GM15510 (cell line): ENCODE results near the gene TMEM53.
A peak's percentile ranks its signal among the peaks of the same experiment; 100 is the strongest.

ENCODE experiments used
- POLR2A ChIP-seq: IDR thresholded peaks from 3 replicates; pipeline ENCODE4 v1.6.1; 2011; ENCODE audit warnings: borderline replicate concordance; ENCODE audit not compliant: insufficient read length; ENCODE audit errors: extremely low read depth

The TMEM53 gene

GRCh38 chr1:44674113-44675000 is at the start of gene TMEM53, which contains the start of gene ARMH1:
TMEM53 (minus strand) TSS chr1:44674481; CDS start chr1:44674391, 90 bp downstream.
ARMH1 (plus strand) TSS chr1:44674714; CDS start chr1:44689698, 14,984 bp downstream.
- TF ChIP-seq POLR2A: peak; percentile 76

GRCh38 chr1:44723496-44724295 is 49.4 kb upstream of the TMEM53 start:
- TF ChIP-seq POLR2A: no peak

DNA sequence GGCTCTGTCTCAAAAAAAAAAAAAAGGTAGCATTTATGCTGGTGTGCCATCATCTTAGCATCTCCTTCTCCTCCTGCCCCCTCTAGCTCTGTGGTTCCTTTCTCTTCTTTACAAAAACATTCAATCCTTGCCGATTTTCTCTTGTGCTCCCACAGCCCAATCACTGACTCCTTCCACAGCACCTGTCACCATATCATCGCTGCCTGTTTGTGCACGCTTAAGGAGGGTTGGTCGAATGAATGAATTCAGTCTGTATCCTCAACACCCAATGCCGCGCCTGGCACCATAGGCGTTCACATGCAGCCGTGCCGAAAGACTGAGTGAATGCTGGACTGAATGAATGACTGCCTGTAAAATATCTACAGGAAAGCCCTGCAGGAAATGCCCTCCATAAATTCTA is 48.8 kb upstream of the TMEM53 start:
- TF ChIP-seq POLR2A: no peak

DNA sequence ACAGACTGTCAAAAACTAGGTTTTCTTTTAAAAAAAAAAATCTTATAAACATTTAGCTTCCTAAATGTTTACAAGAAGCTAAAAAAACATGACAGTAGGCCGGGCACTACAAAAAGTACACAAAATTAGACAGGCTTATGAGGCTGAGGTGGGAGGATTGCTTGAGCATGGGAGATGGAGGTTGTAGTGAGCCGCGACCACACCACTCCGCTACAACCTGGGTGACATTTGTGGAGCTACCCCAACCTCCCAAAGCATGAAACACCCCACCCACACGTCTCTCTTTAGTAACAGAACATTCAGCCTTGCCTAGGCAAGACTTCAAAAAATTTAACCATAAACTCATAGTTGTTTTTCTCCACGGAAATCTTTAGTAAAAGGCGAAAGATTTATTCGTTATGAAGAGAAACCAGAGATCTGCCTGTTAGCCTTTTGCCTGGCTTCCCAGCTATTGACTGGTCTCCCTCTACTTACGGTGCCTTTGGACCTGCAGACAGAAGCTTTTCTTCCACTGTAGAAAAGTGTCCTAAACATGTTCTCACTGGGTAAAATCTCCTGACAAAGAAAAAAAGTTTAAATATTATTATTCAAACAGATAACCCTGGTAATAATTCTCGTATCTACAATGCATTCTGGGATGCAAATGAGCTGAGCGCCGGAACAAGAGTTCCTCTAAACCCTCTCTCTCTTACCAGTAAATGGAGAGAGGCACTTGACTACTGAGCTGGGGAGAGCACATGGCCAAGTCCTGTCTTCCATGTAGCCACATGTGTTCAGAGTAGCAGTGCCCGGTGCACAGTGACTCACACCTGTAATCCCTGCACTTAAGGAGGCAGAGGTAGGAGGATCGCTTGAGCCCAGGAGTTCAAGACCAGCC is 47.4 kb upstream of the TMEM53 start:
- TF ChIP-seq POLR2A: peak; percentile 100

DNA sequence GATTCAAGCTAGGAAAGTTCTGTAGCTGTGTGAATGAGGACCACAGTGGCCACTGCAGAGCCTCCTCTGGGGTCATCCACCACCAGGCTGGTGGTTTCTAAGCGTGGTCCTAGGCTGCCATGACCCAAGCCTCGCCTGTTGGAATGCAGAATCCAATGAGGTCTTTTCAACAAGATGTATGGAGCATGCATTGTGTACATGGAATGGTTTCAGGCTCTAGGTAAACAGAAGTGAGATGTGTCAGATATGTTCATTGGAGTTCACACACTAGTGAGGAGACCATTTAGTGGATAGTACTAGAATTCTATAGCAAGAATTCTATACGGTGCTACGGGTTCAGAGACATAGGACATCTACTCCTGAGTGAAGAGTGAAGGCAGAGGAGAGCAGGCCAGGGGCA is 46.0 kb upstream of the TMEM53 start:
- no peak for TF ChIP-seq POLR2A

GRCh38 chr1:44719318-44719717 is 45.0 kb upstream of the TMEM53 start:
- TF ChIP-seq POLR2A: no peak

- TF ChIP-seq POLR2A: no peak
Measured at GRCh38 chr1:44718091-44718490, 43.8 kb upstream of the TMEM53 start.

DNA sequence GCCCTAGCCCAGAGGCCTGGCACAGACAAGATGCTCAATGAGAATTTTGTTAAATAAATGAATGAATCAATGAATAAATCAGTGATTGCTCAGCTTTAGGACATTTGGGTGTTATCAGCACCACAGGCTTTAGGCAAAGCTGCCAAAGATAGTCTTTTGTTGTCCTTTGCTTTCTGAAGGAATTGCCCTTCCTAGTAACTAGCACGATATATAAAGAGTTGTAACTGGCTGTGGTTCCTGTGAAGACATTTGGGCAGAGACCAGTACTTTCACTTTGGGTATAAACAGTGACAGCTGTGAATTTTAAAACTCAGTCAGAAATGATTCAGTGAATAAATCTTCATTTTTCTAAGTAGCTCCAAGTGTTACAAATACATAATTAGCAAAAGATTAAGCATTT is 43.4 kb upstream of the TMEM53 start:
- TF ChIP-seq POLR2A: no peak

DNA sequence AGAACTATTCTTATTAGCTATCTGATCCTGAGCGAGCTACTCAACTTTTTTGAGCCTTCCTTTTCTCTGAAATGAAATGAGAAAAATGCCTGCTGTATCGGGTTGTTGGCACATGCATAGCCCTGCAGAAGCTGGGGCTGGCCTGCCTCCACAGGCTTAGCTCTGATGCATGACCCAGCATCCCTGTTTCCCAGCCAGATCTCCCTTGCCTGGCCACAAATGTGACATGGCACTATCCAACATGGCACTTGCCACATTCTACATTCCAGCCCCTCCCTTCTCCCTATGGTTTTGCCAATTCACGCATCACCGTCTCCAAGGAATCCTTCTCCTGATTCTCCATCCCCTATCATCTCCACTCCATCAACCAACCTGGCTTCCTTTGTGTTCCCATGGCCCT is 42.9 kb upstream of the TMEM53 start:
- TF ChIP-seq POLR2A: no peak

GRCh38 chr1:44714944-44715571 is 40.8 kb upstream of the TMEM53 start:
- TF ChIP-seq POLR2A: no peak

GRCh38 chr1:44714532-44714931 is 40.3 kb upstream of the TMEM53 start:
- no peak for TF ChIP-seq POLR2A

GRCh38 chr1:44713321-44713781 is 39.1 kb upstream of the TMEM53 start:
- TF ChIP-seq POLR2A: no peak

GRCh38 chr1:44707959-44708831 is 33.9 kb upstream of the TMEM53 start:
- no peak for TF ChIP-seq POLR2A
